RWPE2 (cell line): ENCODE data around the gene PACSIN3.

Experiments
- ATAC-seq: fragments of 200-7000 bp; cut with Tn5 transposase; 3 replicates; pipeline ENCODE4 v1.9.1; 2021; ENCODE audit warnings: low read depth
- DNase-seq: peaks from one replicate; pipeline ENCODE4 v3.0.0-alpha.2; 2020; ENCODE audit warnings: low spot score
- H3K27ac ChIP-seq: fragments of 450-650 bp; 2 replicates; pipeline ENCODE4 v1.5.1; 2017; ENCODE audit warnings: mild to moderate bottlenecking; ENCODE audit not compliant: poor library complexity, severe bottlenecking
- H3K27me3 ChIP-seq: fragments of 250-450 bp; sonication (Bioruptor Pico); 2 replicates; pipeline ENCODE4 v1.5.1; 2021; ENCODE audit warnings: mild to moderate bottlenecking, moderate library complexity; ENCODE audit not compliant: insufficient read depth, poor library complexity, severe bottlenecking
- H3K36me3 ChIP-seq: fragments of 250-450 bp; sonication (Bioruptor Pico); 2 replicates; pipeline ENCODE4 v1.5.1; 2020; ENCODE audit warnings: low read depth, mild to moderate bottlenecking, moderate library complexity
- H3K4me1 ChIP-seq: fragments of 250-450 bp; sonication (Bioruptor Pico); 2 replicates; pipeline ENCODE4 v1.5.1; 2021; ENCODE audit warnings: mild to moderate bottlenecking, moderate library complexity; ENCODE audit not compliant: insufficient read depth, poor library complexity, severe bottlenecking
- H3K4me3 ChIP-seq: fragments of 250-450 bp; sonication (Bioruptor Pico); 2 replicates; pipeline ENCODE4 v1.5.1; 2021; ENCODE audit warnings: mild to moderate bottlenecking, moderate library complexity; ENCODE audit not compliant: severe bottlenecking
- H3K9me3 ChIP-seq: fragments of 250-450 bp; sonication (Bioruptor Pico); 2 replicates; pipeline ENCODE4 v1.5.1; 2021; ENCODE audit warnings: mild to moderate bottlenecking, moderate library complexity; ENCODE audit not compliant: severe bottlenecking
- TF ChIP-seq, protein P1 (sequence below): fragments of 450-650 bp; IDR thresholded peaks from one replicate; pipeline ENCODE4 v1.5.1; 2017; ENCODE audit warnings: mild to moderate bottlenecking, moderate library complexity; ENCODE audit not compliant: poor library complexity, severe bottlenecking

The PACSIN3 gene

DNA sequence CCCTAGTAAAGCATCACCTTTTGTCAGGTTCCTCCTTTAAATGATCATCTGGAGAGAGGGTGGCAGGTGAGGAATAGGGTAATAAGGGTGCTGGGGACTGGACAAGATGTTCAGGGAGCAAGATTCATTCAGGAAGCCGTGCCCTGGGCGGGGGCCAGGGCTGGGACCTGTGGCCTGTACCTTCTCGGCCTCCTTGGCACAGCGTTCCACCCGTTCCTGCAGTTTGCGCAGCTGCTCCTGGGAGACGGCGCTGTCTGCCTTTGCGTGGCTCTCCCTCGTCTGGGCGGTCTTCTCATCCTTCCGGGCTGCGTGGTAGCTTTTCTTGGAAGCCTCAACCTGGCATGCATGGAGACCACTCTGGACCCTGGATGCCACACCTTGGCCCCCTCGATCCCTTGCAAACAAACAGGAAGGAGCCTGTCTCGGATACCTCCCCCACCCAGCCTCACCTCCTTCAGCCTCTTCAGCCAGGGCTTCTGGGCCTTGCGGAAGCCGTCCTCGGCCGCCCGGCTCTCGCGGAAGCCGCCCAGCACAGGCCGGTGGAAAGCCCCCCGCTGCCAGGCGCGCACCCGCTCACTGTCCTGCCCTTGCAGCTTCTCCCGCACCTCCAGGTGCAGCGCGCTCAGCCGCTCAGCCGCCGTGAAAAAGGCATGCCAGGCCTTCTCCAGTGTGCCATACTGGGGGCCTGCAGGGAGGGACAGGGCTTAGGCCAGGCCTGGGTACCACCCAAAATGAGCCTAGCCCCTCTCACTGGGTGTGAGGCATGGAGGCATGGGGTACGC lies 6.0 kb downstream of the PACSIN3 start:
- H3K36me3 ChIP-seq = peaks cover 24% of the 10 kb centered on the region
- H3K27me3 ChIP-seq = no peaks in the 10 kb centered on the region
- no peak overlapping the region for H3K27ac ChIP-seq
- DNase-seq (no peak), ATAC-seq (no peak)
- no peak overlapping the region for H3K4me3 ChIP-seq
- H3K4me1 ChIP-seq = no peaks in the 10 kb centered on the region
- H3K9me3 ChIP-seq = no peaks in the 10 kb centered on the region
- TF ChIP-seq, protein P1, sequence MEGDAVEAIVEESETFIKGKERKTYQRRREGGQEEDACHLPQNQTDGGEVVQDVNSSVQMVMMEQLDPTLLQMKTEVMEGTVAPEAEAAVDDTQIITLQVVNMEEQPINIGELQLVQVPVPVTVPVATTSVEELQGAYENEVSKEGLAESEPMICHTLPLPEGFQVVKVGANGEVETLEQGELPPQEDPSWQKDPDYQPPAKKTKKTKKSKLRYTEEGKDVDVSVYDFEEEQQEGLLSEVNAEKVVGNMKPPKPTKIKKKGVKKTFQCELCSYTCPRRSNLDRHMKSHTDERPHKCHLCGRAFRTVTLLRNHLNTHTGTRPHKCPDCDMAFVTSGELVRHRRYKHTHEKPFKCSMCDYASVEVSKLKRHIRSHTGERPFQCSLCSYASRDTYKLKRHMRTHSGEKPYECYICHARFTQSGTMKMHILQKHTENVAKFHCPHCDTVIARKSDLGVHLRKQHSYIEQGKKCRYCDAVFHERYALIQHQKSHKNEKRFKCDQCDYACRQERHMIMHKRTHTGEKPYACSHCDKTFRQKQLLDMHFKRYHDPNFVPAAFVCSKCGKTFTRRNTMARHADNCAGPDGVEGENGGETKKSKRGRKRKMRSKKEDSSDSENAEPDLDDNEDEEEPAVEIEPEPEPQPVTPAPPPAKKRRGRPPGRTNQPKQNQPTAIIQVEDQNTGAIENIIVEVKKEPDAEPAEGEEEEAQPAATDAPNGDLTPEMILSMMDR = no peak

DNA sequence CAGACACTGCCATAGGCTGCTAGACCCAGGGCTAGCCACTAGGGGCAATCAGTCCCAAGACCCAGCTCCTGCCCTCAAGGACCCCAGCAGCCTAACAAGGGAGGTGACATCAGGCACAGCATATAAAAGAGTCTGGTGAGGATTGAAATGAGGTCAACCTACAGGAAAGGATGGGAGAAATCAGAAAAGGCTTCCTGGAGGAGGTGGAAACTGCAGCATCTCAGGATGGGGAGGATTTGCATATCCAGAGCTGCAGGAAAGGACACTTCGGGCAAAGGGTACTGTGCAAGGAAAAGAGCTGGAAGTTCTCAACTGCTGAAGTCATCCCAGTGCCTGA lies 6.6 kb downstream of the PACSIN3 start:
- ATAC-seq = 0 out of 3 replicates have a peak, but pooled peaks have one; percentile 11
- Histone ChIP-seq H3K27ac (no peak overlapping the region), H3K4me3 (no peak overlapping the region), H3K36me3 (peaks cover 29% of the 10 kb centered on the region), H3K27me3 (no peaks in the 10 kb centered on the region), H3K9me3 (no peaks in the 10 kb centered on the region), H3K4me1 (no peaks in the 10 kb centered on the region)
- TF ChIP-seq, protein P1 = peak; percentile 66
- no peak for DNase-seq

DNA sequence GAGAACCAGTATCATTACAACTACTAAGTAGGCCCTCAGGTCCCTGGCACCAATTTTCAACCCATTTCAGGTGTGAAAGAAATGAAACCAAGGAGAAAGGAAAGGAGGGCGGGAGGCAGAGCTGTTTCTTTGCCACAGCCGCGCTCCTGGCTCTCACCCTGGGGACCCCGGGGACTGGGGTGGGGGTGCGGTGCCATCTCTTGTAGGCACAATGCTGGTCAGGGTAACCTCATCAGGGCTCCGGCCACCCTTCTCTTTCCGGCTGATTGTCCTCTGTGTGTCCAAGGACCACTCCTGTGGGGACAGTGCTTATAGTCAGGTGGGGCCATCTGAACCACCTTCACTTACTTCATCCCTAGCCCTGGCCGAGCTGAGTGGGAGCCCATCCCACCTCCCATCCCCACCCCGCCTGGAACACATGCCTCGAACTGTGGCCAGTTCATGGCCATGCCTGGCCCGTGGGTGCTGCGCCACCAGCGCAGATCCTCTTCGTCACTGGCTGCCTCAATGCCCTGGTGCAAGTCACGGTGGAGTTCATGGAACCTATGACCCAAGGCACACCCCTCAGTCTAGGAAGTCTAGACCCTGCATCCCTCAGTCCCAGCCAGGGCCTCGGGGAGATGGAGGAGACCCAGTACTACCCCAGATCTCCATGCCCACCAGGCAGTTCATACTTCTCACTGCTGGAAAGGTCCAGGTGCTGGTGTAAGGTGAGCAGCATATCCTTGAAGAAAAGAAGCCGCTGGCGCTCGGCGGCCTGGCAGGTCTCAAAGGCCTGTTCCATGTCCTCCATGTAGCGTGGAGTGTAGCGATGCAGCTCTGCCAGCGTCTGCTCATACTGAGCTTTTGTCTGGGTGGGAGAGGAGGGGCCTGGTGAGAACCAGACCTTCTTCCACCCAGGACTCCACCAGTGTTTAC lies 7.2 kb downstream of the PACSIN3 start:
- Histone ChIP-seq H3K4me1 (no peaks in the 10 kb centered on the region), H3K27me3 (no peaks in the 10 kb centered on the region), H3K9me3 (no peaks in the 10 kb centered on the region), H3K27ac (no peak overlapping the region), H3K4me3 (no peak overlapping the region), H3K36me3 (peaks cover 32% of the 10 kb centered on the region)
- ATAC-seq (no peak), DNase-seq (no peak)
- TF ChIP-seq, protein P1 = no peak

DNA sequence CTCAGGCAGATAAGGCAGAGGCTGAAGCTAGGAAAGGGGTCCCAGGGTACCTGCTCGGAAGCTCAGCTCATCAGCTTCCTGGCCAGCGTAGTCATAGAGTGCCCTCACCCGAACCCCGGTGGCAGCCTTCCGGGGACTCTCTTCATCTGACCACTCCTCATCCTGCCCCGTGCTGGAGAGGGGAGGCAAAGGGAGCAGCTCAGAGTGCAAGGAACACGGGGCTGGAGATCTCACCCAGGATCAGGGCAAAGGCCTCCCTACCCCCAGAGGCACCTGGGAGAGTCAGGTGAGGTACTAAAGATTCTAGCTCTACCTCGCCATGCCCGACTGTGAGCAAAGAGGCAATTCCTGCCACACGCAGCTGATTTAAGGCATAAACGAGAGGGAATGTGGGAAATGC lies 7.9 kb downstream of the PACSIN3 start:
- DNase-seq (no peak), ATAC-seq (no peak)
- H3K9me3 ChIP-seq = no peaks in the 10 kb centered on the region
- no peaks in the 10 kb centered on the region for H3K4me1 ChIP-seq
- H3K27me3 ChIP-seq = no peaks in the 10 kb centered on the region
- peaks cover 39% of the 10 kb centered on the region for H3K36me3 ChIP-seq
- TF ChIP-seq, protein P1 = no peak
- H3K27ac ChIP-seq = no peak overlapping the region
- H3K4me3 ChIP-seq = no peak overlapping the region
